Esophagus (tissue), 2 donors: ENCODE data around the gene GGCX. TPM values are rescaled to one million over a fixed set of nuclear protein-coding genes. Genes with fewer than 3 reads are reported as not detected.
A peak's percentile ranks its signal among the peaks of the same experiment; 100 is the strongest.

Source experiments
- H3K27ac ChIP-seq, 2 donors: one replicate each; pipeline ENCODE4 v1.5.1; 2013; ENCODE audit warnings: low read depth in 2 of 2, mild to moderate bottlenecking in 2 of 2, inconsistent platforms in 1 of 2, low read length in 1 of 2, moderate library complexity in 1 of 2
- H3K27me3 ChIP-seq, 2 donors: one replicate each; pipeline ENCODE4 v1.6.1; 2013; ENCODE audit warnings: low read length in 2 of 2, control low read depth in 1 of 2, mild to moderate bottlenecking in 1 of 2; ENCODE audit not compliant: insufficient read depth in 2 of 2, control insufficient read depth in 1 of 2
- H3K36me3 ChIP-seq, 2 donors: one replicate each; pipeline ENCODE4 v1.6.1; 2013; ENCODE audit warnings: low read length in 1 of 2; ENCODE audit not compliant: control insufficient read depth in 2 of 2, insufficient read depth in 2 of 2
- H3K4me1 ChIP-seq, 2 donors: one replicate each; pipeline ENCODE4 v1.6.1; 2013; ENCODE audit warnings: low read length in 1 of 2; ENCODE audit not compliant: control insufficient read depth in 2 of 2, insufficient read depth in 2 of 2
- H3K4me3 ChIP-seq, 2 donors: one replicate each; pipeline ENCODE4 v1.5.1; 2013; ENCODE audit warnings: low read length in 2 of 2, mild to moderate bottlenecking in 2 of 2, low read depth in 1 of 2, moderate library complexity in 1 of 2
- H3K9me3 ChIP-seq, 2 donors: one replicate each; pipeline ENCODE4 v1.6.1; 2013; ENCODE audit warnings: mild to moderate bottlenecking in 2 of 2, low read depth in 1 of 2, low read length in 1 of 2, moderate library complexity in 1 of 2; ENCODE audit not compliant: control insufficient read depth in 2 of 2, insufficient read depth in 1 of 2
- WGBS, 2 donors: extraction: QIAGEN DNeasy Blood & Tissue Kit; methylation state at CpG; one replicate each; pipeline ENCODE4 v1.1.7; 2013; 5-methylcytosine and 5-hydroxymethylcytosine counted together
- polyA plus RNA-seq, 2 donors: library from polyadenylated mRNA; stranded (reverse); fragments of 200-250 nt; gene quantifications; one replicate each; pipeline ENCODE4 v1.2.3, GENCODE V29; 2013
- donor health status: healthy with polysubstance abuse.
- donor health status: Bipolar disorder and iron deficiency.

GGCX gene
- polyA plus RNA-seq, 2 donors, result 10.2 to 18.1 TPM

DNA sequence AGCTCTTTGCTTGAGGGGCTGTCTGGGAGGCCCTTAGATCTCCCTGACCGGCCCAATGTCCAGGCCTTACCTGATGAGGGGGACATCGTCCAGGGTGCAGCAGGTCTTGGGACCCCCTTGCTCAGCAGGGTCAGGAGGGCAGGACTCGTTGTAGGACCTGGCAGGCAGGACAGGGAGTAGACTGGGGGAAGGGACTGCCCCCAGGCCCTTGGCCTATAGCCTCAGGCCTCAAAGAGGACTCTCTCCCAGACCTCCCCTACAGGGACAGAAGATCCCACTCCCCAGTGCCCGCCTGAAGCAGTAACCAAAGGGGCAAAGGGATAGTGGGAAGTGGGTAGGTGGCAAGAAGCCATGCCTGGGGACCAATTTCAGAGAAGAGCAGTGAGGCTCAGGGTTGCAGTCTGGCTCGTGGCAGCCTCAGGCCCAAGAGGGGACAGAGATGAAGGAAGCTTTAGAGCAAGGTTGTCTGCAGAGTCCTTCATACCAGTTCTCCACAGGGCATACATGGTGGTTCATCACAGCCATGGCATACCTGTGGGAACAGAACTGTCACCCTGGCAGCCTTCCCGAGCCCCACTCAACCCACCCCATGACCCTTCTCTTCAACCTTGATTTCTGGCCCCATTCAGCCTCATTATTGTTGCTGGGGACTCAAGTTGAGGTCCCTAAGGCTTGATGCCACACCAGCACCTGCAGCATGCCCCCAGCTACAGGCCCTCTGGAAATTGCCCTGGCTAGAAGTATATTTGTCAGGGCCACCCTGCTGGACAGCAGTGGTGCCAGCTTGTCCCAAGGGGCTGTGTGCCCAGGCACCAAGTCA is 39.9 kb upstream of the GGCX start:
- 70 to 76% methylated on average over 6 of the region's 6 CpGs for WGBS, 2 donors
- H3K27me3 ChIP-seq, result no peaks in the 10 kb centered on the region
- peaks cover 8 to 25% of the 10 kb centered on the region in 2 donors for H3K36me3 ChIP-seq
- H3K27ac ChIP-seq, result peak overlapping the region; percentile 79 to 83
- no peaks in the 10 kb centered on the region for H3K9me3 ChIP-seq
- H3K4me3 ChIP-seq, result peak overlapping the region in 1 of 2 donors; percentile 85
- H3K4me1 ChIP-seq, result peaks cover 15 to 31% of the 10 kb centered on the region in 2 donors

DNA sequence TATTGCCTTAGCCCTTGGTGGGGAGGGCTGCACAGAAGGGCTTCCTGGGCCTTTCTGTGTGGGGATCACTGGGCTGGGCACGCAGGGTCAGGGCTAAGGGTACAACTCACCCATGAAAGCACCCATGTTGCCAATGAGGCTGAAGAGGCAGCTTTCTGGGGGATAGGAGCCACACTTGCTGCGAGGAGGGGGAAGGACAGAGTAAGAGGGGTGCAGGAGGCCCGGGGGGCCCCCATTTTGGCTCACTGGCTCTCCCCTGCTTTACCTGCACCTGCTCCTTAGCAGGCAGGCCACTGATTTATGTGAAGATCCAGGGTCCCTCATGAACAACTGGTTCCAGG is 38.9 kb upstream of the GGCX start:
- Histone ChIP-seq H3K27ac (no peak overlapping the region), H3K9me3 (no peaks in the 10 kb centered on the region), H3K36me3 (peaks cover 6 to 25% of the 10 kb centered on the region in 2 donors), H3K27me3 (no peaks in the 10 kb centered on the region), H3K4me1 (peaks cover 15 to 31% of the 10 kb centered on the region in 2 donors), H3K4me3 (no peak overlapping the region)
- WGBS, 2 donors, result 83 to 92% methylated on average over 3 of the region's 3 CpGs

GRCh38 chr2:85599468-85600234 is 38.4 kb upstream of the GGCX start:
- no peaks in the 10 kb centered on the region for H3K27me3 ChIP-seq
- H3K36me3 ChIP-seq, result peaks cover 6 to 25% of the 10 kb centered on the region in 2 donors
- peaks cover 14 to 30% of the 10 kb centered on the region in 2 donors for H3K4me1 ChIP-seq
- WGBS, 2 donors, result 67 to 68% methylated on average over 17 of the region's 17 CpGs
- no peak overlapping the region for H3K27ac ChIP-seq
- H3K9me3 ChIP-seq, result no peaks in the 10 kb centered on the region
- no peak overlapping the region for H3K4me3 ChIP-seq

DNA sequence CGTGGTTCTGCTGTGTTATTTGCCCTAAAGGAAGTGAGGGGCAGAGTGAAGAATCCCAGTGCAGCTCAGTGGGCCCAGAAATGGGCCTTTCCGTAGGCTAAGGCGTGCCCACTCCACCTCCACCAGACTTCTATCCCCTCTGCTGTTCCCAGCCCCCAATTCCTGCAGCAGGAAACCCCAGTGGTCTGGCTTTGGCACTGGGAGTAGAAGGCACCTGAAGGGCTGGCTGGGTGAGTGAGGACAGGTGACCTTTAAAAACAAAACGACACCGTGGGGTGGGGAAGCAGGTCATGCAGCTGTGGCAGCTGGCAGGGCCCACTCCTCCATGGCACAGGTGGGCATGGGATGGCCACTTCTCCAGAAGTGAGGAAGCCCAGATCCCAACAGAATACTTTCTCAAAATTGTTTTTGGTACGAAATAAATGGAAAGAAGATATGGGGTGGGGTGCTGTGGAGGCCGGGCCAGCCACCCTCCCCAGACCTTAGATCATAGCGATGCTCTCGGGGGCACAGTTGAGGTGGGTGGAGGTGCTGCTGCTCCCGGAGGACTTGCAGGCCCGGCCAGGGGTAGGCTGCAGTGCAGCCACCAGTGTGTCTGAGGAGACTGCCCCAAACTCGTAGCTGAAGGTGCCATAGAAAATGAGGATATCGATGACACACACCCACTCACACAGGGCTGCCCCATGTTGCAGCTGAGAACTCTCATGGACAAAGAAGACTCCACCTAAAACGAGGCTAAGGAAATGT is 37.5 kb upstream of the GGCX start:
- H3K27ac ChIP-seq, result no peak overlapping the region
- peaks cover 14 to 28% of the 10 kb centered on the region in 2 donors for H3K4me1 ChIP-seq
- no peak overlapping the region for H3K4me3 ChIP-seq

DNA sequence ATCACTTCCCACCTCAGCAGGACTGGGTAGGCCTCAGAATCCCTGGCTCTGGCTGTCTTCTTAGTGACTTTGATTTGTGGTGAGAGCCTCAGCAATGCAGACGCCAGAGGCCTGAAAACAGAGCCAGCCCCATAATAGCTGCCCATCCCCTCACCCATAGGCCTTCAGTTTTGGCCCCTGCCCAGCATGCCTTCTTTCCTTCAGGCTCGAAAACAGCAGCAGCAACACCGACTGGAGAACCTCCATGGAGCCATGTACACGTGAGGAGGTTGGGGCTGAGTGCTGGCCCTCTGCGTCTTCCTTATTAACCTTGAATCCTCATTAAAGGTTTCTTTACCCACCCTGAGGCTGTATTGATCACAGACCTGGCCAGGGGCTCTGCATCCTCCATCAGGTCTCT is 35.9 kb upstream of the GGCX start:
- H3K9me3 ChIP-seq, result no peaks in the 10 kb centered on the region
- H3K4me3 ChIP-seq, result no peak overlapping the region
- WGBS, 2 donors, result 80 to 81% methylated on average over 5 of the region's 5 CpGs
- H3K4me1 ChIP-seq, result peaks cover 14 to 28% of the 10 kb centered on the region in 2 donors
- no peaks in the 10 kb centered on the region for H3K27me3 ChIP-seq
- no peak overlapping the region for H3K27ac ChIP-seq
- peaks cover 6 to 25% of the 10 kb centered on the region in 2 donors for H3K36me3 ChIP-seq

More for the DNA sequence above, 37.5 kb upstream of the GGCX start:
- peaks cover 6 to 25% of the 10 kb centered on the region in 2 donors for H3K36me3 ChIP-seq
- no peaks in the 10 kb centered on the region for H3K27me3 ChIP-seq
- WGBS, 2 donors, result 77 to 78% methylated on average over 14 of the region's 14 CpGs
- H3K9me3 ChIP-seq, result no peaks in the 10 kb centered on the region

DNA sequence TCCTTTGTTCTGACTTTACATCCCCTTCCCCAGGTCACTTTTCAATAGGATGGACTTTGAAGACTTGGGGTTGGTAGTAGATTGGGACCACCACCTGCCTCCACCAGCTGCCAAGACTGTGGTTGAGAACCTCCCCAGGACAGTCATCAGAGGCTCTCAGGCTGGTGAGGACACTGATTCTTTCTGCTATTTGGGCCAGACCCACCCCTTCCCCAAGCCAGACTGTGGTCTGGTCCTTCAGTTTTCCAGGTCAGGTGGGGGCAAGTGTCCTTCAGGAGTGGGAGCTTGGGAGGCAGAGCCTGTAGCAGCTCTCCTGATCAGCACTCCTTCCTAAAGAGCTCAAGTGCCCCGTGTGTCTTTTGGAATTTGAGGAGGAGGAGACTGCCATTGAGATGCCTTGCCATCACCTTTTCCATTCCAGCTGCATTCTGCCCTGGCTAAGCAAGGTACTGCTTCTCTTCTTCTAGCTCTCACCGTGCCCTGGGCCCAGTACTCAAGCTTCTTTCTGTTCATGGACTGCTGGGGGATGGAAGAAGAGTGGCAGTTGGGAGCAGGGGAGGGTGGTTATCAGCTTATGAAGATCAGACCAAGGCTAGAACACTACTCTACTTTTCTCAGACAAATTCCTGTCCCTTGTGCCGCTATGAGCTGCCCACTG is 35.3 kb upstream of the GGCX start:
- Histone ChIP-seq H3K4me1 (peaks cover 11 to 24% of the 10 kb centered on the region in 2 donors), H3K9me3 (no peaks in the 10 kb centered on the region), H3K27me3 (no peaks in the 10 kb centered on the region), H3K36me3 (peaks cover 6 to 25% of the 10 kb centered on the region in 2 donors), H3K27ac (no peak overlapping the region), H3K4me3 (peak overlapping the region in 1 of 2 donors; percentile 85)
- WGBS, 2 donors, result 61 to 66% methylated on average over 3 of the region's 3 CpGs

- Histone ChIP-seq H3K4me1 (peaks cover 11 to 24% of the 10 kb centered on the region in 2 donors), H3K27ac (peak overlapping the region; percentile 89 to 94), H3K36me3 (peaks cover 6 to 23% of the 10 kb centered on the region in 2 donors), H3K9me3 (no peaks in the 10 kb centered on the region), H3K4me3 (peak overlapping the region; percentile 85 to 92), H3K27me3 (no peaks in the 10 kb centered on the region)
- WGBS, 2 donors, result 2 to 3% methylated on average over 10 of the region's 10 CpGs
Observed at GRCh38 chr2:85596026-85596333, 34.7 kb upstream of the GGCX start.

DNA sequence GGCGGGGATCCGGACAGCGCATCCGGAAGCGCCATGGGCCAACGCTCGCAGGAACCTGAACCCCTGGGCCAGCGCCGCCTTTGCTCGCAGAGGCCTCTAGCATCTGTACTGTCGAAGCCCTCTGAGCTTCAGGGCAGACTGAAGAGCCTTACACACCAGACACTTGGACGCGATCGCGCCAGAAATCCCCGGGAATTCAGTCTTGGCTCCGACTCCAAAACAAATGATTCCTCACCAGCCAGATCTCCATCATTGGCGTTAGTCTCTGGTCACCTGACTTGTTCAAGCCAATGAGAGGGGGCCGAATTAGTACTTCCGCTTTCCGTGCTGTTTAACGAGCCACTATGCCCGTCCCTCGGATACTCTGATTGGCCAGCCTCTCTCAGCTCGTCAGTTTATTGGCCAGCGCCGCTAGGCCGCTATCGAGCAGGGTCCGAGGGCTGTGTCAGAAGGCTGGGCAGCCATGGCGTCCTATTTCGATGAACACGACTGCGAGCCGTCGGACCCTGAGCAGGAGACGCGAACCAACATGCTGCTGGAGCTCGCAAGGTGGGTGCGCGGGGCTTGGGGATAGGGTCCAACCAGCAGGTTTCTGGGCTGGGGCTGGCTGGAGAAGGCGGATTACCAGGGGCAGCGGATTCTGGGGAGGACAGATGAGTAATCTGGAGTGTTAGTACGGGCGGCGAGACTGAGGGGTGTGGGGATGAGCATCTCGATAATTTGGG is 34.2 kb upstream of the GGCX start, which contains the start of gene RNF181:
TSS of gene RNF181 (plus strand) at position 445 of the 725 bp plus-strand sequence. CDS start at position 464, 19 bp downstream.
- Histone ChIP-seq H3K4me1 (peaks cover 10 to 29% of the 10 kb centered on the region in 2 donors), H3K27ac (peak within 1 kb of the TSS; percentile 89 to 98), H3K4me3 (peak within 1 kb of the TSS; percentile 85 to 92), H3K9me3 (no peaks in the 10 kb centered on the region), H3K36me3 (peaks cover 6 to 23% of the 10 kb centered on the region in 2 donors), H3K27me3 (no peaks in the 10 kb centered on the region)
- 0% methylated on average over 47 of the region's 47 CpGs for WGBS, 2 donors
